HG03095 (cell line): ENCODE data around the gene GNB1L.

ENCODE experiments used
- ATAC-seq: cut with Tn5 transposase; IDR thresholded peaks from one replicate; pipeline ENCODE4 v1.9.1; 2021; ENCODE audit warnings: moderate library complexity; ENCODE audit not compliant: unreplicated experiment

The GNB1L gene

GRCh38 chr22:19812910-19813309, 41.8 kb downstream of the GNB1L start:
- no peak for ATAC-seq

GRCh38 chr22:19811811-19812771, 42.6 kb downstream of the GNB1L start:
- no peak for ATAC-seq

GRCh38 chr22:19811211-19811621, 43.5 kb downstream of the GNB1L start:
- ATAC-seq: no peak

- ATAC-seq: no peak
Observed at GRCh38 chr22:19810381-19811201, 44.1 kb downstream of the GNB1L start.

- no peak for ATAC-seq
Observed at GRCh38 chr22:19809741-19810140, 44.9 kb downstream of the GNB1L start.

GRCh38 chr22:19808873-19809478, 45.7 kb downstream of the GNB1L start:
- no peak for ATAC-seq

- no peak for ATAC-seq
Observed at GRCh38 chr22:19807914-19808872, 46.5 kb downstream of the GNB1L start.

- no peak for ATAC-seq
Observed at GRCh38 chr22:19807161-19807913, 47.3 kb downstream of the GNB1L start.

- no peak for ATAC-seq
Observed at GRCh38 chr22:19806213-19807160, 48.2 kb downstream of the GNB1L start.

GRCh38 chr22:19805821-19806212, 48.9 kb downstream of the GNB1L start:
- ATAC-seq: no peak

- ATAC-seq: no peak
Observed at GRCh38 chr22:19803736-19804267, 50.9 kb downstream of the GNB1L start.

- ATAC-seq: no peak
Observed at GRCh38 chr22:19802894-19803735, 51.6 kb downstream of the GNB1L start.

GRCh38 chr22:19802001-19802893, 52.4 kb downstream of the GNB1L start:
- ATAC-seq: no peak

- no peak for ATAC-seq
Observed at GRCh38 chr22:19801340-19802000, 53.2 kb downstream of the GNB1L start.

GRCh38 chr22:19800761-19801244, 53.9 kb downstream of the GNB1L start:
- no peak for ATAC-seq

GRCh38 chr22:19800306-19800705, 54.4 kb downstream of the GNB1L start:
- no peak for ATAC-seq
